HG03575 (cell line): ENCODE measurements around the gene RAMP3.

Source experiments
- ATAC-seq: cut with Tn5 transposase; IDR thresholded peaks from one replicate; pipeline ENCODE4 v1.9.1; 2021; ENCODE audit not compliant: unreplicated experiment, insufficient number of reproducible peaks, low FRiP score; ENCODE audit errors: extremely low read depth

Gene RAMP3

DNA sequence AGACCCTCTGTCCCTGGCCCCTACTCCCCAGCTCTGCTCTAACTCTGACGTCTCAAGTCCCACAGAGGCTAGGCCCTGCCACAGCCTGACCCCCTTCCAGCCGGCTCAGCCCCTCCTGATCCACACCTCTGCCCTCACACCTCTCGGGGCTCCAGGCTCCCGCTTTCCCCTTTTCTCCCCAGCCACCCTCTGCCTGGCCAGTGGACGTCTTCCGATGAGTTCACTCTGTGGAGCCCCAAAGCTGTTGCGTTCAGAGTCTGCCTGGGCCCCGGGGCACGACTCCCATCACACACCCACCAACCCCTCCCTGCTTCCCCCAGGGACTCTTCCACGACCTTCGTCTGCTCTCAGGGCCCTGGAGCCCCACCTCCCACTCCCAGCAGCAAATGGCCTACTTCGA lies 27.7 kb upstream of the RAMP3 start:
- no peak for ATAC-seq

DNA sequence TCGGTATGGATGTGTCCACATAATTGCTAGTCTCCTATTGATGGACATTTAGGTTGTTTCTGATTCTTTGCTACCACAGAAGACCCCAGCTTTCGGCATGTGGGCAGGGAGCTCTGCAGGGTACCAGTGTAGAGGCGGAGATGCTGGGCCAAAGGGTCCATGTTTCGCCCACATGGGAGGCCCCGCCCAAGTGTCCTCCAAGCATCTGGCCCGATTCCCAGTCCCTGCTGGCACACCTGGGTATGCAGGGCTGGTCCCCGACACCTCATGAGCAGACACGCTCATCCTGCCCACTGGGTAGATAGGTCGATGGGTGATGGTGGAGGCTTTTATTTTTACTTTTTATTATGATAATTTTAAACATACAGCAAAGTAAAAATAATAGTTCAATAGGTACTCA lies 26.7 kb upstream of the RAMP3 start:
- no peak for ATAC-seq

GRCh38 chr7:45131891-45132290 lies 25.7 kb upstream of the RAMP3 start:
- no peak for ATAC-seq

DNA sequence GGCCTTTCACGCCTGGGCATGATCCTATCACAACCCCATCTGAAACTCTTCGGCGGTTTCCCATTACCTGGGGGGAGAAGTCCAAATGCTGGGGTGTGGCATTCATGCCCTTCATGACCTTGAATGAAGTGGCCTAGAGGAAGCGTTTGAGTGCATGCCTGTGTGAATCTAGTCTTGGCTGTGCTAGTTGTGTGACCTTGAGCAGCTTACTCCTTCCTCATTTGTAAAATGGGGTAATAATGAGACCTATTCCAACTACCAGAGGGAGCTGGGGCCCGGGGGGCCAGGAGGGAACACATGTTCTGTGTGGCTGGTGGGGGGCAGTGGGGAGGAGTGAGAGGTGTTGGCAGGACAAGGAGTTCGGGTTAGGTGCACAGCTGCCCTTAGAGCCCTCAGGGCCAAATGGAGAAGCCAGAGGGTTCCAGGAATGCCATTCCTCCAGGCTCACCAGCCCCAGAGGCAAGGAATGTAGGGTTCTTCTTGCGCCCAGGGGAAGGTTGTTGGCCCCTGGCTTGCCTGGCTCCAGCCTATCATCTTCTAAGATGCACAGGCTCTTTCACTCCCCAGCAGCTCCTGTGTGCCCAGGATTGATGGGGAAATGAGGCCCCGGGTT lies 24.8 kb upstream of the RAMP3 start:
- ATAC-seq: no peak

DNA sequence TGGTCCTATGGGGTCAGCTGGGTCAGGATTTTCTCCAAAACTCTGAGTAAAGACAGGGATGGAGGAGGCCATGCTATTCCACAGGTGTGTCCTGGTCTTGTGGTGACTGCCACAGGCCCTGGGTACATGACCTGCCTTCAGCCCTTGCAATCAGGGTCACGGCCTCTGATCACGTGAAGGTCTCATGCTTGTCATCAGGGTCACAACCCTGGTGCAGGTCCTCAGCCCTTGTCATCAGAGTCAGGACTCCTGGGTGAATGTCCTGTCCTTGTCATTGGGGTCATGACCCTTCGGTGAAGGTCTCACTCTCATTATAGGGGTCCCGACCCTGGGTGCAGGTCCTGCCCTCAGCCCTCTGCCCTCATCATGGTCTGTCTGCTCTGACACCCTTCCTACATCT lies 24.2 kb upstream of the RAMP3 start:
- ATAC-seq: no peak

DNA sequence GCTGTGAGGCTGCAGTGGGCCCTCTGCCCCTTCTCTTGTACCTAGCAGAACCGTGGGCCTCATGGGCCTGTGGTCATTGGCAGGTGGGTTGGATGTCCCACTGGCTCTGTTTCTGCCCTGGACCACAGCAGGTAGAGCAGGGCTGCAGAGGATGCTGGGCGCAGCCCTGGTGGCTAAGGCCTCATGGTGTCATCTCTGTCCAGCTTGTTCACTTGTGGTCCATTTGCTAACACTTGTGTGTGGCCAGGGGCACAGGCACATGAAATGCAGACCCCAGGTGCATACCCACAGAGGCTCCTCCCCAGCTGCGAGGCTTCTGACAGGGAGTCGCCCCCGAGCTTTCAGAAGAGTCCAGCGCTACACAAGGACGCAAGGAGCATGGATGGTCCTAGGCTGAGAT lies 23.7 kb upstream of the RAMP3 start:
- ATAC-seq: no peak

GRCh38 chr7:45136106-45137060 lies 21.2 kb upstream of the RAMP3 start:
- ATAC-seq: no peak

DNA sequence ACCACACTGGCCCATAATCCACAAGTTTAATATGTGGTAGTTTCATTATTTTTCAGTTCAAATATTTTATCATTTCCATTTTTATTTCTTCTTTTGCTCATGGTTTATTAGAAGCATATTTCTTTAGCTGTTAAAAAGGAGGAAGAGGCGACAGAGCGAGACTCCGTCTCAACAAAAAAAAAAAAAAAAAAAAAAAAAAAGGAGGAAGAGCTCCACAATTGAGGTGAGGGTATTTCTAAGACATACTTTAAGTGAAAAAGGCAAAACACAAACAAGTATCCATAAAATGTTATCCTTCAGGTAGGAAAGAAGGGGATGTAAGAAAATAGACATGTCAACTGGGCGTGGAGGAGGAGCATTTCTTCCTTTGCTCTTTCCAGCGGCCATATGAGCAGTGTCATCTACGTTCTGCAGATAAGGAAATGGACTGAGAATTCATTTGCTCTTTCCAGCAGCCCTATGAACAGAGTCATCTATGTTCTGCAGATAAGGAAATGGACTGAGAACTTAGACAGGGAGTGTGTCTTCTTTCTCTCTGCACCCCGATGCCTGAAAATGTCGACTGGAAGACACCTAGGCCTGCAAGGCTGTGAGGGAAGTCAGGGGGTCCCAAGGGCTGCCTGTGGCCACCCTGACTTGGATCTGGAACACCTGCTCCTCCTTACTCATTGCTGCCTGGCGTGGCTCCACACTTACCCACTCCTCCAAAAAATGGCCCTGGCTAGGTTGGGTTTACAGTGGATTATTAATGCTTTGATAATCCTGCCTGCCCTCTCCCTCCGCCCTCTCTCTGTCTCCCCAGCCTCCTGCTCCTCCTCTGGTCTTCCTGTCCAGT lies 18.9 kb upstream of the RAMP3 start:
- no peak for ATAC-seq

DNA sequence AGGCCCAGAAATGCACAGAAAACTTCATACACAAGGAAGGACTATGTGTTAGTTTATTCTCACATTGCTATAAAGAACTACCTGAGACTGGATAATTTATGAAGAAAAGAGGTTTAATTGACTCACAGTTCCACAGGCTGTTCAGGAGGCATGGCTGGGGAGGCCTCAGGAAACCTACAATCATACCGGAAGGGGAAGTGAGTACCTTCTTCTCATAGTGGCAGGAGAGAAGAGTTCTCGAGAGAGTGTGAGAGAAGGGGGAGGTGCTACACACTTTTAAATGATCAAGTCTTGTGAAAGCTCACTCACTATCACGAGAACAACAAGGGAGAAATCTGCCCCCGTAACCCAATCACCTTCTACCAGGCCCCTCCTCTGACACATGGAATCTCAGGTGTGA lies 16.8 kb upstream of the RAMP3 start:
- ATAC-seq: no peak

DNA sequence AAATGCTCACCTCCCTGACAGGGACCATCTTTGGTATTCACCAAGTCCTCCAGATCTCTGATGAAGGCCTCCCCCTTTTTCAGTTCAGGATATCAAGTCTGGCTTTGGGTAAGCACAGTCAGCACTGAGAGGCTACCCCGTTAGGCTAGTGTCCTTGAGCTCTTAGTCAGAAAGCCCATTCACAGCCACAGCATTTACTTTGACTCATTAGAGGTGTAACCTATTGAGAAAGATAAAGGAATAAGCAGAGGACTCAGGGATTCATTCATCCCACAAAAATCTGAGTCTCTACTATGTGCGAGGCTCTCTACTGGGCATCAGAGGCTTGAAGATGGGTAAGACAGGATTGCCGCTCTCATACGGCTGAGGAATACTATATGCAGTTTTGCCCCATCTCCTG lies 14.0 kb upstream of the RAMP3 start:
- ATAC-seq: no peak

DNA sequence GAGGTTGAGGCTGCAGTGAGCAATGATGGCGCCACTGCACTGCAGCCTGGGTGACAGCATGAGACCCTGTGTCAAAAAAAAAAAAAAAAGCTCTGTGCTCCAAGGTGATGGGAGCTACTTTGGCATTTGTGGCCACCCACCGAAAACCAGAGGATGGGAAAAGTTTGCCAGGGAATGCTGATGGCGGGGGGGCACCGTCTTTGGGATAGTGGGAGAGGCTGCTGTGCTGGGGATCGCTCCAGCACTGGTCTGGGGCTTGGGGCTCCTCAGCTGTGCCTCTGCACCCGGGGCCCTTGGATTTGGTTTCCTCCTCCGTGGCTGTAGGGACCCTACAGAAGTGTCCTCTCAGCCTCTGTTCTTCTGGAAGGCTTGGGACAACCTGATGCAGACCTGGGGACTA lies 11.7 kb upstream of the RAMP3 start:
- no peak for ATAC-seq

DNA sequence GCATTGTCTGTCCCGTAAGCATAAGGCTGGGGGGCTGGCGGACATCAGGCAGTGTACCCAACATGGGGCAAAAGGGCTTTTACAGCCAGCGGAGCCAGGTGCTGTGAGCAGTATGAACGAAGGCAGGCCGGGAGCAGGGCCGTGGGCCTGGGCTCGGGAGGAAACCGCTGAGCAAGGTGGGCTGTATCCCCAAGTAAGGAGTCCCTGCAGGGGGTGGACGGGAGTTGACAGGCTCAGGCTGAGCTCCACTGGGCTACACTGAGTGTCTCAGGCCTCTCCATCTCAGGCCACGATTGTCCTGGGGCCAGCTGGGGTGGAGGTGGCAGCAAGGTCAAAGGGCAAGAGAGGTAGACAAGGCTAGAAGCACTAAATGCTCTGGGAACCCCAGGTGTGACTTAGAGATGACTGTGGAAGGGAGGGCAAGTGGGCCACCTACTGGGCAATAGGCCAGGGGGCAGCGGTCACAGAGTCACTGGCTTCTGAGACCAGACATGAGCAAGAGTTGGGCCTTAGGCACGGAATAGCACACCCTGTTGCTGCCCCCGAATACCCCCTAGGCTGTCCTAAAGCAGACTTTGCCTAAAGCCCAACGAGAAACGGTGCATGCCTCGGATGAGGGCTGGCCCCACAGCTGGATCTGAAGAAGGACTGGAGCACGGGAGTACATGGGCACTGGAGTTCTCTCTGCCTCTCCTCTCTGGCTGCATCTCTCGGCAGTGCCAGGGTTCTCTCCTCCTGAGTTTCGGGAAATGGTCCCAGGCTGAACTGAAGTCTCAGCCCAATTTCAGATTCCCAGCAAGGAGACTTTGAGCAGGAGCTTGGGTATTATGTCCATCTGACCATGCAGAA lies 10.8 kb upstream of the RAMP3 start:
- no peak for ATAC-seq

GRCh38 chr7:45147858-45148652 lies 9.5 kb upstream of the RAMP3 start:
- ATAC-seq: no peak

DNA sequence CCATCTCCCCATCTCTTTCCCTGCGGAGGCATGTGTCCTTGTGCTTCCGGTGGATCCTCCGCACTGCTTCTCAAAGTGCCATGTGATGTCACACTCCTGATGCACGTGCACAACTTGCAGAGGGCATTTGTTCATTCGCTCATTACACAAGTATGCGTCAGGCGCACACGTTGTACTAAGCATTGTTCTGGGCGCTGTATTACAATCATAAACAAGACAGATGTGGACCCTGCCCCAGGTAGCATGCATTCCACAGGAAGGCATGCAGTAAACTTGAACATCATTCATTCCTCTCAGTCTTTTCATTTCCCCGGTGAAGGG lies 9.0 kb upstream of the RAMP3 start:
- ATAC-seq: no peak

DNA sequence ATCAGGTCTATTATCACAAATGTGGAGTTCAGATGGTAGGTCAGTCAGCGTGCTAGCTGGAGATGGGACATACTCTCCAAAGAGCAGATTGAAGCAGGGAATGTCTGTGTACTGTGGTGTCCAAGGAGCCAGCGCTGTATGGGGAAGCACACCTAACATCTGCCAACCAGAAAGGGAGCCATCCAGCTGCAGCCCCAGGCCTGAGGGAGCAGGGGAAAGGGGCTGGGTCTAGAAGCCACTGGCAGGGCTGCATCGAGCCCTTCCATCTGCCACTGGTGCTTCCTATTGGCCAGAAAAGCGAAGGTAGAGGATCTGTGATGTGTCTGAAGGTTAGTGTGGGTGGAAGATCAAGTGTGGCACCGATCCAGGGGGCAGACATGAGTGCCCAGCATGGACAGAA lies 8.0 kb upstream of the RAMP3 start:
- no peak for ATAC-seq

GRCh38 chr7:45150199-45150598 lies 7.4 kb upstream of the RAMP3 start:
- no peak for ATAC-seq

- no peak for ATAC-seq
These were observed 6.4 kb upstream of the RAMP3 start for GRCh38 chr7:45151131-45151684.

DNA sequence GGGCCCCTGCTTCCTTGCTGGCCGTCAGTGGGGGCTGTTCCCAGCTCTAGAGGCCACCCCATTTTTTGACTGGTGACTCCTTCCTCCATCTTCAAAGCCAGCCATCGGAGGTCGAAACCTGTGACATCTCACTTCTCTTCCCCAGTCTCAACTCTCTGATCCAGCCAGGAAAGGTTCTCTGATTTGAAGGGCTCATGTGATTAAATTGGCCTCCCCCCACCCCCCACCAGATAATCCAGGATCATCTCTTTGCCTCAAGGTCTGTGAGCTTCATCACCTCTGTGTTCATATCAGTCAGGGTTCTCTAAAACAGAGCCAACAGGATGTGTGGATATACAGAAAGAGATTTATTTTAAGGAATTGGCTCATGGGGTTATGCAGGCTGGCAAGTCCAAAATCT lies 5.6 kb upstream of the RAMP3 start:
- ATAC-seq: no peak
